Vagina (tissue), 2 donors: ENCODE results near the gene SRP19.

Experiments
- POLR2A ChIP-seq, 2 donors: fragments of 450-650 bp; IDR thresholded peaks; one replicate each; pipeline ENCODE4 v1.6.1; 2017; ENCODE audit warnings: antibody characterized with exemption in 2 of 2, mild to moderate bottlenecking in 2 of 2, moderate library complexity in 2 of 2
- TF ChIP-seq, protein P1 (sequence below), 3 experiments: fragments of 450-650 bp in 2 of 3; fragments of 200-600 bp in 1 of 3; sonication (generic) in 1 of 3; IDR thresholded peaks; one replicate each; pipeline ENCODE4 v1.5.1; 2017 to 2019; ENCODE audit warnings: antibody characterized with exemption in 3 of 3, mild to moderate bottlenecking in 2 of 3, moderate library complexity in 2 of 3

DNA sequence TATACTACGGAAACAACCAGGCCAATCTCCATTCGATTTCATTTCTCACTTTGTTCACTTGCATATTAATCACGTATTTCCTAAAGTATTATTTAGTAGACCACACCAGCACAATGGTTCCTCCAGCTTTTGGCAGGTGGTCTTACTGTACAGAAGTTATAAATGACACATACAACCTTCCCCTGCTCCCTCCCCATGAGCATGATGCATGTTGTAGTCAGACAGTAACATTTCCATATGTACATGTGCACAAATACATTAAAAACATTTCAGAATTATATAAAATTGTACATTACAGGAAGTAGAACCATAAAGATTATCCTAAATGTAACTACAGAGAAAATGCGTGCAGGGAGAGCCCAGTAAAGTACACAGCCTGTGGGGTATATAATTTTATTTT, 17.0 kb downstream of the SRP19 start:
- TF ChIP-seq, protein P1, sequence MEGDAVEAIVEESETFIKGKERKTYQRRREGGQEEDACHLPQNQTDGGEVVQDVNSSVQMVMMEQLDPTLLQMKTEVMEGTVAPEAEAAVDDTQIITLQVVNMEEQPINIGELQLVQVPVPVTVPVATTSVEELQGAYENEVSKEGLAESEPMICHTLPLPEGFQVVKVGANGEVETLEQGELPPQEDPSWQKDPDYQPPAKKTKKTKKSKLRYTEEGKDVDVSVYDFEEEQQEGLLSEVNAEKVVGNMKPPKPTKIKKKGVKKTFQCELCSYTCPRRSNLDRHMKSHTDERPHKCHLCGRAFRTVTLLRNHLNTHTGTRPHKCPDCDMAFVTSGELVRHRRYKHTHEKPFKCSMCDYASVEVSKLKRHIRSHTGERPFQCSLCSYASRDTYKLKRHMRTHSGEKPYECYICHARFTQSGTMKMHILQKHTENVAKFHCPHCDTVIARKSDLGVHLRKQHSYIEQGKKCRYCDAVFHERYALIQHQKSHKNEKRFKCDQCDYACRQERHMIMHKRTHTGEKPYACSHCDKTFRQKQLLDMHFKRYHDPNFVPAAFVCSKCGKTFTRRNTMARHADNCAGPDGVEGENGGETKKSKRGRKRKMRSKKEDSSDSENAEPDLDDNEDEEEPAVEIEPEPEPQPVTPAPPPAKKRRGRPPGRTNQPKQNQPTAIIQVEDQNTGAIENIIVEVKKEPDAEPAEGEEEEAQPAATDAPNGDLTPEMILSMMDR (IDR thresholded peaks at IDR 0.05): no peak
- no peak for TF ChIP-seq POLR2A (IDR thresholded peaks at IDR 0.05)
